IMR-90 (cell line): Measurements from ENCODE around the gene NXF1. TPM values are rescaled to one million over a fixed set of nuclear protein-coding genes. Genes with fewer than 3 reads are reported as not detected.
A peak's percentile ranks its signal among the peaks of the same experiment; 100 is the strongest.

Experiments used
- ATAC-seq: fragments of 200-7000 bp; cut with Tn5 transposase; 2 replicates; pipeline ENCODE4 v1.9.1; 2020; ENCODE audit warnings: low read depth, mild to moderate bottlenecking, moderate library complexity
- BruUV-seq: library from RNA; stranded (reverse); fragments of 400-500 nt; replicated peaks from 2 replicates; lab custom pipeline; 2021; lab: Mats Ljungman, UMichigan
- CTCF ChIA-PET: fragments of 300-600 bp; formaldehyde crosslinking; extraction: SDS; loops from one replicate; lab custom pipeline; 2021; ENCODE audit warnings: antibody characterized with exemption; lab: Yijun Ruan, JAX
- POLR2A ChIA-PET: fragments of 300-600 bp; sonication (Branson Sonifier 250); formaldehyde crosslinking; loops from one replicate; lab custom pipeline; 2022; ENCODE audit warnings: antibody characterized with exemption; ENCODE audit not compliant: unreplicated experiment; lab: Charles Lee
- DNase-seq: peaks from one replicate; pipeline ENCODE4 v3.0.0; 2013
- H2AFZ ChIP-seq: replicated peaks from 2 replicates; pipeline ENCODE3; 2013; ENCODE audit warnings: low read length, mild to moderate bottlenecking; ENCODE audit not compliant: poor library complexity
- H2AK5ac ChIP-seq: 2 replicates; pipeline ENCODE4 v1.6.1; 2013; ENCODE audit warnings: low read depth, low read length, inconsistent platforms
- H2AK9ac ChIP-seq: replicated peaks from 2 replicates; pipeline ENCODE3; 2013; ENCODE audit warnings: mild to moderate bottlenecking, low read depth, low read length, moderate library complexity; ENCODE audit not compliant: poor library complexity
- H2BK120ac ChIP-seq: 2 replicates; pipeline ENCODE4 v1.6.1; 2013; ENCODE audit warnings: low read depth, low read length, inconsistent platforms
- H2BK15ac ChIP-seq: 3 replicates; pipeline ENCODE4 v1.6.1; 2013; ENCODE audit warnings: low read depth, low read length, inconsistent platforms
- H2BK20ac ChIP-seq: 2 replicates; pipeline ENCODE4 v1.6.1; 2013; ENCODE audit warnings: low read depth, mild to moderate bottlenecking, inconsistent platforms, low read length, moderate library complexity
- H2BK5ac ChIP-seq: 2 replicates; pipeline ENCODE4 v1.6.1; 2013; ENCODE audit warnings: mild to moderate bottlenecking, low read depth, low read length, inconsistent platforms; ENCODE audit not compliant: poor library complexity, severe bottlenecking
- H3K14ac ChIP-seq: replicated peaks from 2 replicates; pipeline ENCODE4 v1.6.1; 2013; ENCODE audit warnings: low read depth, low read length, inconsistent platforms
- H3K18ac ChIP-seq: 2 replicates; pipeline ENCODE4 v1.6.1; 2013; ENCODE audit warnings: low read depth, low read length, control low read depth
- H3K23ac ChIP-seq: 2 replicates; pipeline ENCODE4 v1.6.1; 2013; ENCODE audit warnings: low read depth, low read length, inconsistent platforms
- H3K27ac ChIP-seq: 2 replicates; pipeline ENCODE4 v1.5.1; 2013; ENCODE audit warnings: mild to moderate bottlenecking, control low read depth, low read length; ENCODE audit not compliant: insufficient read depth
- H3K27me3 ChIP-seq: 2 replicates; pipeline ENCODE4 v1.6.1; 2013; ENCODE audit warnings: low read length; ENCODE audit not compliant: control insufficient read depth, insufficient read depth
- H3K36me3 ChIP-seq: 2 replicates; pipeline ENCODE4 v1.6.1; 2013; ENCODE audit warnings: low read length, mixed read lengths; ENCODE audit not compliant: control insufficient read depth, insufficient read depth
- H3K4ac ChIP-seq: 2 replicates; pipeline ENCODE4 v1.6.1; 2013; ENCODE audit warnings: low read depth, low read length, inconsistent platforms
- H3K4me1 ChIP-seq: 2 replicates; pipeline ENCODE4 v1.6.1; 2013; ENCODE audit warnings: low read length, mixed read lengths; ENCODE audit not compliant: control insufficient read depth, insufficient read depth
- H3K4me2 ChIP-seq: 2 replicates; pipeline ENCODE4 v1.6.1; 2013; ENCODE audit warnings: low read depth, mild to moderate bottlenecking, control low read depth, low read length, moderate library complexity
- H3K4me3 ChIP-seq: 2 replicates; pipeline ENCODE4 v1.5.1; 2013; ENCODE audit warnings: low read depth, mild to moderate bottlenecking, control low read depth, low read length, moderate library complexity; ENCODE audit not compliant: insufficient read depth
- H3K56ac ChIP-seq: 2 replicates; pipeline ENCODE4 v1.6.1; 2013; ENCODE audit warnings: low read length, inconsistent platforms; ENCODE audit not compliant: insufficient read depth; ENCODE audit errors: extremely low read depth
- H3K79me1 ChIP-seq, 2 experiments: 2 replicates each; pipeline ENCODE4 v1.6.1; 2013; ENCODE audit warnings: low read length in 2 of 2, inconsistent platforms in 1 of 2, low read depth in 1 of 2
- H3K9ac ChIP-seq: 2 replicates; pipeline ENCODE4 v1.6.1; 2013; ENCODE audit warnings: low read depth, low read length, control low read depth
- H3K9me1 ChIP-seq: 2 replicates; pipeline ENCODE4 v1.6.1; 2013; ENCODE audit warnings: low read length, inconsistent platforms; ENCODE audit not compliant: insufficient read depth
- H3K9me3 ChIP-seq: 2 replicates; pipeline ENCODE4 v1.6.1; 2013; ENCODE audit warnings: low read length; ENCODE audit not compliant: control insufficient read depth, insufficient read depth
- H4K20me1 ChIP-seq: 2 replicates; pipeline ENCODE4 v1.6.1; 2013; ENCODE audit warnings: low read length, inconsistent platforms; ENCODE audit not compliant: insufficient read depth
- H4K5ac ChIP-seq: 2 replicates; pipeline ENCODE4 v1.6.1; 2013; ENCODE audit warnings: mild to moderate bottlenecking, low read depth, low read length, control low read depth
- H4K8ac ChIP-seq, 2 experiments: 2 replicates each; pipeline ENCODE4 v1.6.1; 2013; ENCODE audit warnings: low read depth in 2 of 2, low read length in 2 of 2, control low read depth in 1 of 2, inconsistent platforms in 1 of 2
- H4K91ac ChIP-seq: 2 replicates; pipeline ENCODE4 v1.6.1; 2013; ENCODE audit warnings: low read depth, low read length, inconsistent platforms; ENCODE audit not compliant: insufficient read depth
- BHLHE40 ChIP-seq: fragments of 150-350 bp; IDR thresholded peaks from 2 replicates; pipeline ENCODE4 v1.6.1; 2016; ENCODE audit warnings: mild to moderate bottlenecking, low read depth, low read length
- CEBPB ChIP-seq: IDR thresholded peaks from 2 replicates; pipeline ENCODE4 v1.6.1; 2012; ENCODE audit warnings: low read depth, low read length, improper control_type of control experiment
- CHD1 ChIP-seq: IDR thresholded peaks from 2 replicates; pipeline ENCODE4 v1.6.1; 2012; ENCODE audit warnings: low read depth, low read length, improper control_type of control experiment
- CTCF ChIP-seq: conservative IDR thresholded peaks from 2 replicates; pipeline ENCODE4 v1.5.1; 2012; ENCODE audit warnings: mild to moderate bottlenecking, low read depth, low read length, improper control_type of control experiment
- ELK1 ChIP-seq: fragments of 150-350 bp; IDR thresholded peaks from 2 replicates; pipeline ENCODE4 v1.6.1; 2016; ENCODE audit warnings: low read depth, mild to moderate bottlenecking, low read length, moderate library complexity, borderline replicate concordance
- FOS ChIP-seq: fragments of 150-350 bp; IDR thresholded peaks from 2 replicates; pipeline ENCODE4 v1.6.1; 2016; ENCODE audit warnings: low read depth, low read length
- MAFK ChIP-seq: IDR thresholded peaks from 2 replicates; pipeline ENCODE4 v1.6.1; 2012; ENCODE audit warnings: low read depth, low read length, improper control_type of control experiment
- MAZ ChIP-seq: IDR thresholded peaks from 2 replicates; pipeline ENCODE4 v1.6.1; 2012; ENCODE audit warnings: low read depth, mild to moderate bottlenecking, low read length, improper control_type of control experiment, moderate library complexity, borderline replicate concordance
- MXI1 ChIP-seq: IDR thresholded peaks from 2 replicates; pipeline ENCODE4 v1.6.1; 2012; ENCODE audit warnings: low read depth, mild to moderate bottlenecking, low read length, moderate library complexity, borderline replicate concordance
- NFE2L2 ChIP-seq: fragments of 150-350 bp; IDR thresholded peaks from 2 replicates; pipeline ENCODE4 v1.6.1; 2016; ENCODE audit warnings: low read depth, mild to moderate bottlenecking, low read length
- POLR2A ChIP-seq: IDR thresholded peaks from 2 replicates; pipeline ENCODE4 v1.6.1; 2012; ENCODE audit warnings: mild to moderate bottlenecking, low read depth, low read length
- RAD21 ChIP-seq: IDR thresholded peaks from 2 replicates; pipeline ENCODE4 v1.6.1; 2012; ENCODE audit warnings: low read length, improper control_type of control experiment
- RCOR1 ChIP-seq: IDR thresholded peaks from 2 replicates; pipeline ENCODE4 v1.6.1; 2012; ENCODE audit warnings: mild to moderate bottlenecking, low read length, improper control_type of control experiment; ENCODE audit not compliant: insufficient replicate concordance
- SMC3 ChIP-seq: fragments of 150-350 bp; IDR thresholded peaks from 2 replicates; pipeline ENCODE4 v1.6.1; 2016; ENCODE audit warnings: low read depth, mild to moderate bottlenecking, antibody characterized with exemption, low read length, moderate library complexity
- USF2 ChIP-seq: fragments of 150-350 bp; IDR thresholded peaks from 2 replicates; pipeline ENCODE4 v1.6.1; 2017; ENCODE audit warnings: mild to moderate bottlenecking, antibody characterized with exemption, low read length, low read depth
- WGBS, 2 experiments: methylation state at CpG; one replicate each; pipeline versions ENCODE4 v1.1.5 to v1.1.7; 2013; ENCODE audit warnings: missing lambda C conversion rate in 2 of 2; ENCODE audit not compliant: insufficient read length in 1 of 2; ENCODE audit errors: extremely low coverage in 2 of 2; 5-methylcytosine and 5-hydroxymethylcytosine counted together
- dilution Hi-C: fragments of 300-500 bp; cut with HindIII; formaldehyde crosslinking; loops from one replicate; pipeline ENCODE4 v1.14.3; 2018; ENCODE audit warnings: low sequenced_read_pairs; ENCODE audit not compliant: unreplicated experiment
- in situ Hi-C: fragments of 300-500 bp; cut with MboI; formaldehyde crosslinking; loops from 3 replicates; pipeline ENCODE4 v1.14.3; 2019; ENCODE audit warnings: low sequenced_read_pairs, inconsistent platforms, mixed read lengths
- intact Hi-C: fragments of 100-400 bp; cut with micrococcal nuclease; formaldehyde crosslinking; loops from 2 replicates; pipeline ENCODE4 v1.10.0; 2022
- polyA plus RNA-seq, 3 experiments: library from polyadenylated mRNA; depleted of rRNA; stranded (reverse); fragments of >200 nt; gene quantifications; 2 replicates each; pipeline ENCODE4 v1.2.3, GENCODE V29; 2012; ENCODE audit warnings: low replicate concordance in 1 of 3
- total RNA-seq: library from RNA; depleted of rRNA; stranded (reverse); fragments of >200 nt; gene quantifications from 2 replicates; pipeline ENCODE4 v1.2.3, GENCODE V29; 2012

The NXF1 gene
- total and polyA plus RNA-seq, 2 of the 4 experiments (the other 2 are of a cell fraction) = 26.3 to 97.4 TPM

- dilution Hi-C loops = no loop called here
- H3K9ac ChIP-seq = peak overlapping the region; percentile 97; the same call in 1 of the 2 replicates
- H4K91ac ChIP-seq = no peak overlapping the region
- intact Hi-C loops = no loop called here
- H2AFZ ChIP-seq = no peak overlapping the region
- CTCF ChIA-PET = no interaction called here
- peaks cover 20 to 50% of the 10 kb centered on the region in 2 experiments for H3K79me1 ChIP-seq
- H3K4me2 ChIP-seq = peak overlapping the region; percentile 83
- H2BK5ac ChIP-seq = no peak overlapping the region
- in situ Hi-C loops = loop anchor here (25.0 kb wide), 1 partner anchor 466 kb away; no protein-coding TSS in a partner anchor
- H2BK120ac ChIP-seq = no peak overlapping the region
- peak overlapping the region; percentile 17 for H3K4me3 ChIP-seq
- peaks cover 42% of the 10 kb centered on the region for H4K20me1 ChIP-seq
- peak overlapping the region; percentile 22; the same call in 1 of the 2 replicates for H3K14ac ChIP-seq
- no peak for ATAC-seq
- no peak overlapping the region for H2BK20ac ChIP-seq
- peaks cover 30% of the 10 kb centered on the region for H3K36me3 ChIP-seq
- no peak overlapping the region for H3K27ac ChIP-seq
- H3K23ac ChIP-seq = peak overlapping the region; percentile 70
- H2AK5ac ChIP-seq = no peak overlapping the region
- no peak overlapping the region for H2AK9ac ChIP-seq
- POLR2A ChIA-PET = no interaction called here
- H3K4ac ChIP-seq = no peak overlapping the region
- peak overlapping the region; percentile 2; the same call in 1 of the 2 replicates for H3K56ac ChIP-seq
- H4K8ac ChIP-seq = no peak overlapping the region
- BruUV-seq = no TSS peak
- no peak for DNase-seq
- 67% methylated on average over 1 of the region's 7 CpGs; no CpG with 5 or more reads in 1 of the 2 experiments for WGBS, 2 experiments
- H3K27me3 ChIP-seq = no peaks in the 10 kb centered on the region
- no peaks in the 10 kb centered on the region for H3K9me3 ChIP-seq
- no peak overlapping the region for H3K18ac ChIP-seq
- 0 out of 2 replicates have a peak, but pooled peaks cover 4% of the 10 kb centered on the region for H3K9me1 ChIP-seq
- peaks cover 2% of the 10 kb centered on the region; the same call in 1 of the 2 replicates for H3K4me1 ChIP-seq
- H4K5ac ChIP-seq = no peak overlapping the region
- no peak overlapping the region for H2BK15ac ChIP-seq
- no peak for TF ChIP-seq FOS
- no peak for TF ChIP-seq MAZ
- no peak for TF ChIP-seq RAD21
- no peak for TF ChIP-seq USF2
- no peak for TF ChIP-seq BHLHE40
- no peak for TF ChIP-seq ELK1
- no peak for TF ChIP-seq CEBPB
- TF ChIP-seq CTCF = no peak
- TF ChIP-seq POLR2A = no peak
- TF ChIP-seq MAFK = no peak
- no peak for TF ChIP-seq MXI1
- TF ChIP-seq RCOR1 = no peak
- no peak for TF ChIP-seq NFE2L2
- TF ChIP-seq SMC3 = no peak
- no peak for TF ChIP-seq CHD1
These were observed 48.2 kb upstream of the NXF1 start for GRCh38 chr11:62853279-62853965.
